ENCODE results near the gene APC2. TPM values are rescaled to one million over a fixed set of nuclear protein-coding genes. Genes with fewer than 3 reads are reported as not detected.
"Not testable (repeated sequence)": the region's sequence is repeated elsewhere in the genome, so short reads cannot be mapped to it uniquely, and the experiment has no call there.

Gene APC2
- total RNA-seq, 1 donor from 2014 or later: 0.17 TPM

DNA sequence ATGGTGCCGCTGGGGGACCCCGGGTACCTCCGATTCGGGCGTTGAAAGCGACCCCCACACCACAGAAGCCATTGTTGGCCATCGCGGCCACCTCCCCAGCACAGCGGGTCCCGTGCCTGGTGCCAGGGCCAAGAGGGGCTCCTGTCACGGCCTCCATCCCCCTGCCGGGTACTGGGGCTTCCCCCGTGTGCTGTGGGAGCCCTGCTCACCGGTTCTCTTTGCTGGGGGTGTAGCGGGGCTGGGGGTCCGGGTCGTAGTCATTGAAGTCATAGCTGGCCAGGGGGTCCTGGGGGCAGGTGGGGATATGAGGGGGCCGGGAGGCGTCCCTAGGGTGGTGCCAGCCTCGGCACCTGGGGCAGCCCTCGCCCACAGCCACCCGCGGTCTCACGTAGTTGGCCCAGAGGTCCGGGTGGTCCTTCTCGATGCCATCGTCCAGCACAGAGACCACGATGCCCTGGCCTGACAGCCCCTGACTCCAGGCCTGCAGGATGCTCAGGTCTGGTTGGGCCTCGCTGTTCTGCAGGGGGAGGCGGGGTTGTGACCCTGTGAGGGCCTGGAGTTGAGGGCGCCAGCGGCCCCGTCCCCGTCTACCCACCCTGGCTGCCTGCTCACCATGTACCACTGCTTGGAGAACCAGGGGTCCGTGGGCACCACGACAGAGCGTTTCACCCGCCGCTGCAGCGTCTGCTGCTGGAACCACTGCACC lies 37.8 kb downstream of the APC2 start:
- ATAC-seq (no peak), DNase-seq (peak; percentile 30)

DNA sequence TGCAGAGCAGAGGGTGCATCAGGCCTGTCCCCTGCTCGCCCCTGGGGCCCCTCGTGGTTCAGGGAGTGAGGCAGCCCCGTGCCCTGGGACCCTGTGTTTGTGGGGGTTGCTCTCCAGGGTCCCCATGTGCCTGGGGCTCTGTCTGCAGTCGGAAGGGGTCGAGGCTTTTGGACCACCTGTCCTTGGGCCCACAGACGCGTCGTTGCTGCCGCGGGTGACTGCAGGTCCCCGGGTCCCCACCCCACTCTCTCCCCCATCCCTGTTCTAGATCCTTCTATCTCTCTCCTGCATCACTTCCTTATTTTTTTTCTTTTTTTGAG lies 38.3 kb downstream of the APC2 start:
- no peak for DNase-seq
- ATAC-seq: no peak

More for the DNA sequence above, 37.8 kb downstream of the APC2 start:
- intact Hi-C loops (cut with micrococcal nuclease): no loop called here

GRCh38 chr19:1489463-1490310 lies 39.8 kb downstream of the APC2 start:
- DNase-seq: peak; percentile 48
- intact Hi-C loops (cut with micrococcal nuclease): no loop called here
- ATAC-seq: no peak

More for the DNA sequence above, 38.3 kb downstream of the APC2 start:
- intact Hi-C loops (cut with micrococcal nuclease): no loop called here

DNA sequence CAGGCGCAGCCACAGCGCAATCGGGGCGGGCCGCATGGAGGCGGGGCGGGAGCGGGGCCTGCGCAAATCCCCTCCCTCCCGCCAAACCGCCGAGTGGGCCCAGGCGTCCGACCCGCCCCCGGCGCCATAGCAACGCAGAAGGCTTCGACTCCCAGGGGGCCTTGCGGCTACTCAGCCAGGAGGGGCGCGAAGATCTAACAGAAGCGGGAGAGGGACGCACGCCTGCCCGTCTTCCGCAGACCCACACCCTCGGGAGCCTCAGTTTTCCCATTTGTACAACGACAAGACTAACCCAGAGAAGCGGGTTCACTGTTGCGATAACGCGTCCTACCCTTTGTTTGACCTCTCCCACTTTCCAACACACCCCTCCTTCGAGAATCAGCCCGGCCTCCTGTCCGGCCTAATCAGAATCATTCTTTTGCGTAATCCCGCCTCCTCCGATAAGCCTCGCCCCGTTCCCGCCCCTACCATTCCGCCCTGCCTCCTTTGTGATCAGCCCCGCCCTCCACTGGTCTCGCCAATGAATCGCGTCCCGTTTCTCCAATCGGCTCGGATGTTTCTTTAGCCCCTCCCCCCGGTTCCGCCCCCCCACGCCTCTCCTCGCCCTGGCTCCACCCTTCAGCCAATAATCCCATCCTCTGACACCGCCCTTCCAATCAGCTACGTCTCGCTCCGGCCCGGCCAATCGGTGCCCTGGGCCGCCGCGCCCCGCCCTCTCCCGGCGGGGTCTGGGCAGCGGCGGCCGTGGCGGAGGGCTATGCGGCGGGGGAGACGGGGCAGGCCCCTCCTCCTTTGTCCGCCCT lies 40.6 kb downstream of the APC2 start, which contains the start of gene PCSK4:
TSS of gene PCSK4 (minus strand) at position 40 of the 803 bp plus-strand sequence. CDS start at position 36, 4 bp downstream.
- DNase-seq: peak; percentile 98
- intact Hi-C loops (cut with micrococcal nuclease): no loop called here
- ATAC-seq: peak; percentile 92

DNA sequence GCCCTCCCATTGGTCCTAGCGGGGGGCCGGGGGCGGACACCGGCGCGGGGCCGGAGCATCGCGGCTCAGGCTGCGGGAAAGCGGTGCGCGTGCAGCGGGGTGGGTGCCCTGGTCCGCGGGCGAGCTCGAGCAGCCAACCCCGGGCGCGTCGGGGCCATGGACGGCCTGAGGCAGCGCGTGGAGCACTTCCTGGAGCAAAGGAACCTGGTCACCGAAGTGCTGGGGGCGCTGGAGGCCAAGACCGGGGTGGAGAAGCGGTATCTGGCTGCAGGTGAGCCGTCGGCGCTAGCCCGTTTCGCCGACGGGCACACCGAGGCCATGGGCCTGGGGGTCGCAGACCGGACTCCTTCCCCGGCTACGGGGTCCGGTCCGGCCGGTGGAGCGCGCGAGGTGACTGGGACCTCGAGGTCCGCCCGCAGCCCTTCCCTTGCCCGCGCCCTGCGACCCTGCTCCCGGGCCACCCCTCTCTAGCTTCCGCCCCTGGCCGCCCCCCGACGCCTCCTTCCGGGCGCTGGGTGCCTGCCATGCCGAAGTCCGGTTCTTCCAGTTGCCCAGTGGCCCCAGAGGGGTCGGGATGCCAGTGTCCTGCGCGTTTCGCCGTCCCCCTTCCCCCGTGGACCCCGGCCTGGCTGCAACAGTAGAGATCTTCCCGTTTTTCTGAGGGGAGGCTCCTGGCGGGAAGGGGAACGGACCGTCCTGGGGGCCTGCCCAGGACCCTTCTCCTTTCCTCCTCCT lies 41.4 kb downstream of the APC2 start, which contains the start of gene REEP6:
TSS of gene REEP6 (plus strand) at position 68 of the 735 bp plus-strand sequence. CDS start at position 157, 89 bp downstream.
- DNase-seq (no peak), ATAC-seq (no peak)

DNA sequence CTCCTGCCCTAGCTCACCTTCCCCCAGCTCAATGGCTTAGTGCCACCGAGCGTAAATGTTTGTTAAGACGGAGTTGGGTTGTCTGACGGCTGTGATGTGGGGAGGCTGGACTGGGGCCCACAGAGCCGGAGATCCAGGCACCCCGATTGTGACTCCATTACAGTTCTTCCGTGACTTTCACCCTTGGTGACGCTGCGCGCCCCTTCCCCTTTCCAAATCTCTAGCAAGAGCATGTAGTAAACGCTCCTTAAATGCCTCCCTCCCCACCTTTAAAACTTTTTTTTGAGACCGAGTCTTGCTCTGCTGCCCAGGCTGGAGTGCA lies 41.9 kb downstream of the APC2 start:
- DNase-seq (peak; percentile 35), ATAC-seq (no peak)
- intact Hi-C loops (cut with micrococcal nuclease): no loop called here

More for the DNA sequence above, 41.4 kb downstream of the APC2 start, which contains the start of gene REEP6:
- intact Hi-C loops (cut with micrococcal nuclease): no loop called here

DNA sequence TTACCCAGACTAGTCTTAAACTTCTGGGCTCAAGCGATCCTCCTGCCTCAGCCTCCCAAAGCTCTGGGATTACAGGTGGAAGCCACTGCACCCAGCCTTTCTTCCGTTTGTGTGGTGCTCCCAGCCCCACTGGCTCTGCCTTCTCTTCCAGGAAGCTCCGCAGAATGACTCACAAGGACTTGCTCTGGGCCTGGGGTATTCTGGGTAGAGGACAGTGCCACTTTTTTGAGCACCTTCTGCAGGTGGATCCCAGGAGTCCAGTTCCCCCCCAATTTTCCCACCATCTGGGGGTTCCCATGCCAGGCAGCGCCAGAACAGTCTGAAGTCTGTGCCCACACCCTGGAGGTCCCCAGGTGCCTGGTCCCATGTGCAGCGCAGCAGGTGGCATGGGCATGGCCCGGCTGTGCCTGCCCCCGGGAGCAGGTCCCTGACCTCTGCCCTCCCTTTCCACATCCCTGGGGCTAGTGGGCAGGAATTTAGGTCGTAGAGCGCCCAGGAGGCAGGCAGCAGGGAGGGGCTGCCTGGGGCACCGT lies 42.6 kb downstream of the APC2 start:
- intact Hi-C loops (cut with micrococcal nuclease): no loop called here
- ATAC-seq (no peak), DNase-seq (no peak)

- DNase-seq: no peak
- no peak for ATAC-seq
- intact Hi-C loops (cut with micrococcal nuclease): no loop called here
These were observed 44.3 kb downstream of the APC2 start for GRCh38 chr19:1494115-1494815.

DNA sequence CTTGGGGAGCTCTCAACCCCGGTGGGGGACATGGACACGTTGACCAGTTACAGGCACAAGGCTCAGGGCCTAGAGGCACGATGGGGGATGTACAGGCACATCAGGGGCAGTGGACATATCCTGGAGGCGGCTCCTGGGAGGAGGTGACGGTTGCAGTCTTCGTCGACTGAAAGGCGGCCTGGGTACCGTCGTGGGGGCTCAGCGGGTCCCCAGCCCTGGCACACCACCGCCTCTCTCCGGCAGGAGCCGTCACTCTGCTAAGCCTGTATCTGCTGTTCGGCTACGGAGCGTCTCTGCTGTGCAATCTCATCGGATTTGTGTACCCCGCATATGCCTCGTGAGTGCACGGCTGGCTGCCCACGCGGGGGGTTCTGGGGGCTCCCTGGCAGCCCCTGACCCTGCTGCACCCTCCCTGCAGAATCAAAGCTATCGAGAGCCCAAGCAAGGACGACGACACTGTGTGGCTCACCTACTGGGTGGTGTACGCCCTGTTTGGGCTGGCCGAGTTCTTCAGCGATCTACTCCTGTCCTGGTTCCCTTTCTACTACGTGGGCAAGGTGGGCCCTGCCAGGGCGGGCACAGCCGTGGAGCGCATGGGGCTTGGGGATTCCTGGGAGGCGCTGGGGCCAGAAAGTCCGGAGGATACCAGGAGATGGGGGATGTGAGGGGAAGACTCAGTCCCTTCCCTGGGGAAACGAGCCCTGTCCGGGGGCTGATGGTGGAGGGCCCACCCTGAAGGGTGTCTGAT lies 45.3 kb downstream of the APC2 start:
- DNase-seq (no peak), ATAC-seq (no peak)
- intact Hi-C loops (cut with micrococcal nuclease): no loop called here

DNA sequence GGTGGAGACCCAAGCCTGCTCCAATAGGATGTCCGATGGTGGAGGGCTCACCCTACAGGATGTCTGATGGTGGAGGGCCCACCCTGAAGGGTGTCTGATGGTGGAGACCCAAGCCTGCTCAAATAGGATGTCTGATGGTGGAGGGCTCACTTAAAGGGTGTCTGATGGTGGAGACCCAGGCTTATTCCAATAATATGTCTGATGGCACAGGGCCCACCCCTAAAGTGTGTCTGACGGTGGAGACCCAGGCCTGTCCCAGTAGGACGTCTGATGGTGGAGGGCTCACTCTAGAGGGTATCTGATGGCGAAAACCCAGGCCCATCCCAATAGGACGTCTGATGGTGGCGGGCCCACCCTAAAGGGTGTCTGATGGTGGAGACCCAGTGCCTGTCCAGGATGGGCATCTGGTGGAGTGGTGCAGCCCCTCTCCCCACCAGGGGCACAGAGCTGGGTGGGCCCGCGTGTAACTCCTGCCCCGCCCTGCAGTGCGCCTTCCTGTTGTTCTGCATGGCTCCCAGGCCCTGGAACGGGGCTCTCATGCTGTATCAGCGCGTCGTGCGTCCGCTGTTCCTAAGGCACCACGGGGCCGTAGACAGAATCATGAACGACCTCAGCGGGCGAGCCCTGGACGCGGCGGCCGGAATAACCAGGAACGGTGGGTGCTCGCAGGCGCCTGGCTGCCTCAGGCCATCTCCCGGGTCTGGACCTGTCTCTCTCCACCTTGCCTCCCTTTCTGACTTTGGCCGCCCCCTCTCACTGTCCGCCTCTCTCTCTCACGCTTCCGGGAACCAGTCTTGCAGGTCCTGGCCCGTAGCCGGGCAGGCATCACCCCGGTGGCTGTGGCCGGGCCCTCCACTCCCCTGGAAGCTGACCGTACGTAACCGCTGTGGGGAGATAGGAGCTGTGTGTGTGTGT lies 46.1 kb downstream of the APC2 start:
- DNase-seq: no peak
- ATAC-seq: no peak
- intact Hi-C loops (cut with micrococcal nuclease): no loop called here

DNA sequence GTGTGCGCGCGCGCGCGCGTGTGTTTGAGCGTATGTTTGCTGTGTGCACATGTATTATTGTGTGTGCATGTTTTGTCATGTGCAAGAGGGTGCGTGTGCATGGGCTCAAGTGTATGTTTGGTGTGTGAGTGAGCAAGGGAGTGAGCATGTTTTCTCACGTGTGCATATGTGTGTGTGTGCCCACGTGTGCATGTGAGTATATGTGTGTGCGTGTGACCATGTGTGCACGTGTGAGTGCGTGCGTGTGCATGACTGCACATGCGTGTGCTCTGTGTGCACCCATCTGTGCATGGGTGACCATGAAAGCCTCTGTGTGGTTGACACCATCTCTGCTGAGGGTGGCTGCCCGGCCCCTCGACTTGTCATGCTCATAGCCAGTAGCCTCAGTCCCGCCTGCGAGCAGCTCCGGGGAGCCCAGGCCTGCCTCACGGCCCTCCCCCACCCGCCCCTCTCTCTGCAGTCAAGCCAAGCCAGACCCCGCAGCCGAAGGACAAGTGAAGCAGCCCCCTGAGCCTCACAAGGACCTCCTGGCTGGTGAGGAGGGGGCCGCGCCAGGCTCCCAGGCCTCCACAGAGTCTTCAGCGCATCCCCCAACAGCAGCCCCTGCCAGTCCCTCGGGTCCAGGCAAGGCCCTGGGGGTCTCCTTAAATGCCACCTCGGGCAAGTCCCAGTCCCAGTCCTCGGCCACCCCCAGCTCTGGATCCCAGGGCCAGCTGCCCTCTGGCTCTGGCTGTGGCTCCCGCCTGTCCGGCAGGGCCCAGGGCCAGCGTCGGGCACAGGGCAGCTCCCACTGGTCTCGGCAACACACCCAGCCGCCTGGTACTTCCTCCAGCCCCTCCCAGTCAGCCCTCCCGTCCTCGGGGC lies 47.0 kb downstream of the APC2 start:
- no peak for ATAC-seq

GRCh38 chr19:1497578-1498235 lies 47.8 kb downstream of the APC2 start:
- intact Hi-C loops (cut with micrococcal nuclease): no loop called here
- ATAC-seq (no peak), DNase-seq (no peak)

More for the DNA sequence above, 47.0 kb downstream of the APC2 start:
- no peak for DNase-seq
- intact Hi-C loops (cut with micrococcal nuclease): no loop called here

GRCh38 chr19:1499231-1499630 lies 49.3 kb downstream of the APC2 start:
- ATAC-seq; intact Hi-C loops (cut with micrococcal nuclease); DNase-seq: not testable (repeated sequence)

DNA sequence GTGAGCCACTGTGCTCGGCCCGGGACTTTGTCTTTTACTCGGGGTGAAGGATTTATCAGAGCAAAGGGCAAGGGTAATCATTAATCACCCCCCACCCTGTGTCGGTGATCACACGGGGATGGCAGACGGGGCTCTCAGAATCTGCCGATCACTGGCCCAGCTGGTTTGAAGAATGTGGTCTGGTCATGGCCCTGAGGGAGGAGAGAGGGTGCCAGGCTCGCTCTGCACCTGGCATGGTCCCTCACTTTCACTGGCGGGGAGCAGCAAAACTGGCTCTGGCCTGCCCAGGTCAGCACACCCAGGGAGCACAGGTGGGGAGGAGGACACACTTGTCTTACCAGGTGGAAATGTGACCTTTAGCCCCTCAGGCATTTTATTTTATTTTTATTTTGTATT lies 51.3 kb downstream of the APC2 start:
- intact Hi-C loops (cut with micrococcal nuclease): no loop called here
- DNase-seq (no peak), ATAC-seq (no peak)
